ENCODE results near the gene OR52E1. TPM values are rescaled to one million over a fixed set of nuclear protein-coding genes. Genes with fewer than 3 reads are reported as not detected.

The OR52E1 gene
- polyA plus RNA-seq, 10 donors = not detected

- DNase-seq = no peak
Observed at GRCh38 chr11:5115339-5115738, 46.0 kb downstream of the OR52E1 start.

- DNase-seq = no peak
Observed at GRCh38 chr11:5117588-5117987, 48.2 kb downstream of the OR52E1 start.

- DNase-seq = no peak
Observed at GRCh38 chr11:5118893-5119292, 49.5 kb downstream of the OR52E1 start.

Other genes with a start within 250 kb of the OR52E1 start
- not detected for gene OR51F2, start 248.3 kb upstream of the OR52E1 start, polyA plus RNA-seq (ENCODE audit: insufficient read length in 10 of 10)
- gene OR51S1, start 220.4 kb upstream of the OR52E1 start, polyA plus RNA-seq (ENCODE audit: insufficient read length in 10 of 10) = not detected
- not detected for gene OR51T1, start 187.7 kb upstream of the OR52E1 start, polyA plus RNA-seq (ENCODE audit: insufficient read length in 10 of 10)
- not detected for gene OR51A7, start 165.8 kb upstream of the OR52E1 start, polyA plus RNA-seq (ENCODE audit: insufficient read length in 10 of 10)
- gene OR51G2, start 150.2 kb upstream of the OR52E1 start, polyA plus RNA-seq (ENCODE audit: insufficient read length in 10 of 10) = not detected
- gene OR51G1, start 145.2 kb upstream of the OR52E1 start, polyA plus RNA-seq (ENCODE audit: insufficient read length in 10 of 10) = not detected
- gene OR51A4, start 122.0 kb upstream of the OR52E1 start, polyA plus RNA-seq (ENCODE audit: insufficient read length in 10 of 10) = not detected
- not detected for gene OR51A2, start 113.9 kb upstream of the OR52E1 start, polyA plus RNA-seq (ENCODE audit: insufficient read length in 10 of 10)
- gene OR51L1, start 74.7 kb upstream of the OR52E1 start, polyA plus RNA-seq (ENCODE audit: insufficient read length in 10 of 10) = not detected
- gene OR52J3, start 23.0 kb upstream of the OR52E1 start, polyA plus RNA-seq (ENCODE audit: insufficient read length in 10 of 10) = not detected
- gene OR52E2, start 9.9 kb upstream of the OR52E1 start, polyA plus RNA-seq (ENCODE audit: insufficient read length in 10 of 10) = not detected
- not detected for gene OR52A5, start 68.8 kb downstream of the OR52E1 start, polyA plus RNA-seq (ENCODE audit: insufficient read length in 10 of 10)
- under 1 TPM in 4 of 10 donors, not detected in 6; 0.03 to 0.05 (median 0.03) TPM for gene OR52A1, start 85.2 kb downstream of the OR52E1 start, polyA plus RNA-seq (ENCODE audit: insufficient read length in 10 of 10)
- not detected for gene OR51V1, start 131.1 kb downstream of the OR52E1 start, polyA plus RNA-seq (ENCODE audit: insufficient read length in 10 of 10)
- 1,000 to 10,000 TPM in 3 of 10 donors, 100 to 1,000 TPM in 7; 173 to 2,168 (median 503) TPM for gene HBB, start 157.5 kb downstream of the OR52E1 start, polyA plus RNA-seq (ENCODE audit: insufficient read length in 10 of 10)
- gene HBD, start 164.9 kb downstream of the OR52E1 start, polyA plus RNA-seq (ENCODE audit: insufficient read length in 10 of 10) = 1 to 10 TPM in 3 of 10 donors, under 1 TPM in 4, not detected in 3; 0.25 to 1.9 (median 0.86) TPM
- gene HBG1, start 180.3 kb downstream of the OR52E1 start, polyA plus RNA-seq (ENCODE audit: insufficient read length in 10 of 10) = 1,000 to 10,000 TPM in 2 of 10 donors, 10 to 100 TPM in 4, 1 to 10 TPM in 4; 3.6 to 4,554 (median 26.1) TPM
- gene HBG2, start 185.2 kb downstream of the OR52E1 start, polyA plus RNA-seq (ENCODE audit: insufficient read length in 10 of 10) = over 10,000 TPM in 4 of 10 donors, 1,000 to 10,000 TPM in 6; 2,782 to 38,425 (median 6,490) TPM
- gene HBE1, start 200.4 kb downstream of the OR52E1 start, polyA plus RNA-seq (ENCODE audit: insufficient read length in 10 of 10) = 100 to 1,000 TPM in 1 of 10 donors, 10 to 100 TPM in 6, 1 to 10 TPM in 3; 6.6 to 110 (median 23.6) TPM
- not detected for gene OR51B4, start 232.4 kb downstream of the OR52E1 start, polyA plus RNA-seq (ENCODE audit: insufficient read length in 10 of 10)